SHP77 (cell line): ENCODE measurements around the gene FXYD6.

ENCODE experiments used
- DNase-seq, 2 experiments: peaks; one replicate each; lab custom pipeline; 2025; lab: John Stamatoyannopoulos, UW

The FXYD6 gene

GRCh38 chr11:117828611-117829368 lies 47.7 kb downstream of the FXYD6 start:
- DNase-seq, result no peak

- DNase-seq, result no peak
Measured at GRCh38 chr11:117827521-117828511, 48.6 kb downstream of the FXYD6 start.

GRCh38 chr11:117826832-117827231 lies 49.6 kb downstream of the FXYD6 start:
- DNase-seq, result no peak

- DNase-seq, result no peak
Measured at GRCh38 chr11:117826190-117826570, 50.3 kb downstream of the FXYD6 start.

- DNase-seq, result no peak
Measured at GRCh38 chr11:117825538-117826189, 50.8 kb downstream of the FXYD6 start.

- no peak for DNase-seq
Measured at GRCh38 chr11:117824571-117825537, 51.6 kb downstream of the FXYD6 start, which contains the start of gene FXYD2. TSS of gene FXYD2 (minus strand) at chr11:117824744. CDS start at chr11:117824678, 66 bp downstream.

- DNase-seq, result no peak
Measured at GRCh38 chr11:117823946-117824420, 52.5 kb downstream of the FXYD6 start.

- no peak for DNase-seq
Measured at GRCh38 chr11:117823294-117823945, 53.0 kb downstream of the FXYD6 start.

GRCh38 chr11:117822074-117823033 lies 54.1 kb downstream of the FXYD6 start:
- peak in 1 of 2 experiments; percentile 28 for DNase-seq

GRCh38 chr11:117821431-117821830 lies 55.0 kb downstream of the FXYD6 start:
- DNase-seq, result no peak

- no peak for DNase-seq
Measured at GRCh38 chr11:117820516-117820915, 55.9 kb downstream of the FXYD6 start.

GRCh38 chr11:117820071-117820470 lies 56.4 kb downstream of the FXYD6 start:
- DNase-seq, result peak in 1 of 2 experiments; percentile 41

GRCh38 chr11:117819096-117820040 lies 57.1 kb downstream of the FXYD6 start:
- DNase-seq, result peak; percentile 66 to 76

GRCh38 chr11:117818041-117818873 lies 58.2 kb downstream of the FXYD6 start:
- no peak for DNase-seq

GRCh38 chr11:117817368-117818040 lies 59.0 kb downstream of the FXYD6 start:
- DNase-seq, result peak; percentile 49 to 60

GRCh38 chr11:117816846-117817367 lies 59.6 kb downstream of the FXYD6 start:
- DNase-seq, result no peak
